ENCODE data around the gene MYPOP.

MYPOP gene

DNA sequence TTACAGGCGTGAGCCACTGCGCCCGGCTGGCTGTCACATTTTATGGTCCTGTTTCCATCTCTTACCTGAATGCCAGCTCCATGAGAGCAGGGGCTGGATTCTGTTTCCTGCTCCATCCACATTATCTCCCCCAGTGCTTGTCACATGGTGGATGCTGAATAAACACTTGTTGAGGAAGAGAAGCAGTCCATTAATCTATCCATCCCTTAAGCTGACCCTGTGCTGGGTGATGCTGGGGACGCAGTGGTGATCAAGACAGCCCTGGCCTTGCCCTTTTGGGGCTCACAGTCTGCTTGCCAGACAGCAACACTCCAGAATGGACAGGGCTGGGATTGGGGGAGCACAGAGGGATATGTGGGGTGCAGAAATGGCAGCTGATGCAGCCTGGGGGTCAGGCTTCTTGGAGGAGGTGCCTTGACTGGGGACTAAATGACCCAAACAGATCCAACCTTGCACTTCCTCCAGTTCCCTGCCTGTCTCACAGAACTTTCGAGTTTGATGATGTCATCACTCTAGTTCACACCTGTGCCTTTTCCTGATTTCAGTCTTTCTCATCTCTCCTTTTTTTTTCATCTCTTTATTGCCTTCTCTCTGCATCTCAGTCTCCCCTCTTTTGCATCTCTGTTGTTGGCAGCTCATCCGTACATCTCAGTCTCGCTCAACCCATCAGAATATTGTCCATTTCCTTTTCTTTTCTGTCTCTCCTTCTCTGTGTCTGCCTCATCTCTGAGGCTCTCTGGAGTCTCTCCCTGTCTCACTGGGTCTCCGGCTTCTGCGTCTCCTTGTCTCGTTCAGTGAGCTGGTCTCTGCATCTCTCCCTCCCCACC, 21.1 kb downstream of the MYPOP start:
- Histone ChIP-seq H3K4me3 (ENCODE audit: low read length) (peak overlapping the region; percentile 54; the same call in 1 of the 2 replicates), H3K9me3 (ENCODE audit: insufficient read depth, low read depth, low read length) (no peaks in the 10 kb centered on the region), H3K4me1 (ENCODE audit: insufficient read depth, low read length) (peaks cover 20% of the 10 kb centered on the region), H3K36me3 (ENCODE audit: insufficient read depth, low read length) (no peaks in the 10 kb centered on the region), H3K9ac (ENCODE audit: low read depth, low read length) (no peak overlapping the region; the same call in 1 of the 2 replicates), H3K27ac (ENCODE audit: low read depth, low read length) (peak overlapping the region; percentile 27; the same call in 1 of the 2 replicates), H3K27me3 (ENCODE audit: insufficient read depth, low read length) (no peaks in the 10 kb centered on the region)
- 73% methylated on average over 10 of the region's 10 CpGs for WGBS

DNA sequence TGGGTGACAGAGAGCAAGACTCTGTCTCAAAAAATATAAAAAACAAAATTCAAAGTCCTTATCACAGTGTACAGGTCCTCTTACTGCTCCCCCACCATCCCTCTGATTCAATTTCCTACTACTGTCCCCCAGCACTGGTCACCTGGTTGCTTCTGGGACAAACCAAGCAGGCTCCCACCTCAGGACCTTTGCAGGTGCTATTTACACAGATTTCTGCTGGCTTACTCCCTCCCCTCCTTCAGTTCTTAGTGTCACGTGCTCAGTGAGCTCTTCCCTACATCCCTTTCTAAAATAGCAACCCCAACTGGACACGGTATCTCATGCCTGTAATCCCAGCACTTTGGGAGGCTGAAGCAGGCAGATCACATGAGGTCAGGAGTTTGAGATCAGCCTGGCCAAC, 22.4 kb downstream of the MYPOP start:
- Histone ChIP-seq H3K27ac (ENCODE audit: low read depth, low read length) (no peak overlapping the region), H3K9ac (ENCODE audit: low read depth, low read length) (no peak overlapping the region), H3K9me3 (ENCODE audit: insufficient read depth, low read depth, low read length) (no peaks in the 10 kb centered on the region), H3K4me1 (ENCODE audit: insufficient read depth, low read length) (peaks cover 23% of the 10 kb centered on the region), H3K4me3 (ENCODE audit: low read length) (no peak overlapping the region), H3K27me3 (ENCODE audit: insufficient read depth, low read length) (no peaks in the 10 kb centered on the region), H3K36me3 (ENCODE audit: insufficient read depth, low read length) (no peaks in the 10 kb centered on the region)
- WGBS = 77% methylated on average over 2 of the region's 2 CpGs

DNA sequence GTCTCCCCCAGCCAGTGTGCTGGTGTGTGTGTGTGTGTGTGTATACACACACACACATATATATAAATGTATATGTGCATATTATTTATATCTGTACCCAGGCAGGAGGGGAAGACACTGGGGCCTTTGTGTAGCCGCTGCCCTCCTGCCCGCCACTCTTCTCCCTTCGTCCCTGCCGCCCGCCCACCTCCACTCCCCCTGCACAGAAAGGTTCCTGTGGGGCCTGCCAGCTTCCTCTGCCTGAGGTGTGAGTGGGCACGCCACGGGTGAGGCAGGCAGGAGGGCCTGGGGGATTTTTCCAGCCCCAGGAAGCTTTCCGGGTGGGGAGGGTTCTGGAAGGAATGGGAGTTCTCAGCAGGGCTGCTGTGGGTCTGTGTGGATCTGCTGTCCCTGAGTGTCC, 23.4 kb downstream of the MYPOP start:
- WGBS = 93% methylated on average over 8 of the region's 8 CpGs
- H3K27ac ChIP-seq (ENCODE audit: low read depth, low read length) = no peak overlapping the region
- no peaks in the 10 kb centered on the region for H3K27me3 ChIP-seq (ENCODE audit: insufficient read depth, low read length)
- peaks cover 21% of the 10 kb centered on the region for H3K4me1 ChIP-seq (ENCODE audit: insufficient read depth, low read length)
- no peak overlapping the region for H3K4me3 ChIP-seq (ENCODE audit: low read length)
- H3K9me3 ChIP-seq (ENCODE audit: insufficient read depth, low read depth, low read length) = no peaks in the 10 kb centered on the region
- H3K36me3 ChIP-seq (ENCODE audit: insufficient read depth, low read length) = no peaks in the 10 kb centered on the region
- H3K9ac ChIP-seq (ENCODE audit: low read depth, low read length) = no peak overlapping the region

DNA sequence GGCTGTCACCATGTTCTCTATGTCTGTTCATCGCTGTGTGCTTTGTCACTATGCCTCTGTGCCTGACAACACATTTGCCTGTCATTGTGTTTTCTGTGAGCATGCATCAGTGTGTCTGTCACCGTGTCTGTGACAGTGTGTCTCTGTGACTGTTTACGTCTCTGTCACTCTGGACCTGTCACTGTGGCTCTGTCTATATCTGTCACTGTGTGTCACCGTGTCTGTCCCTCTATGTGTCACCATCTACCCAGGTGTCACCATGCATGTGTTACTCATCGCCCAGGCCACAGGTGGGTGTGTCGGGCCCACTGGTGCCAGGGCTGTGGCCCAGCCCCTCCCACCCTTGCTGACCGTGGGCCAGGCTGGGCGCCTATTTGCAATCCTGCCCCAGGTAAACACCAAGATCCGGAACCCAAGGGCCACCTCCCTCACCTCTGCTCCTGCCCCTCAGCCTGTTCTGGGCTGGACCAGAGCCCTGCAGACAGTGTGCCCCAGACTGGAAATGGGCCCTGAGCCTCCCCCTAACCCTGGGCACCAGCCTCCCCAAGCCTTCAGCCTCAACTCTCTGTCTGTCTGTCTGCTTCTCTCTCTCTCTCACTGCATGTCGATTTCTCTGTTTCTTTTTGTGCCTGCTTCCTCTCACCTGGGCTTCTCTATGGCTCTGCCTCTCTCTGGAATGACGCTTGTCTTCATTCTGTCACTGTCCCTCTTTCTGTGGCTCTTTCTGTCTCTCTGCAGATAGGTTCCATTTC, 24.2 kb downstream of the MYPOP start:
- H3K9me3 ChIP-seq (ENCODE audit: insufficient read depth, low read depth, low read length) = no peaks in the 10 kb centered on the region
- H3K4me1 ChIP-seq (ENCODE audit: insufficient read depth, low read length) = peaks cover 21% of the 10 kb centered on the region
- H3K4me3 ChIP-seq (ENCODE audit: low read length) = no peak overlapping the region
- no peak overlapping the region for H3K9ac ChIP-seq (ENCODE audit: low read depth, low read length)
- WGBS = 90% methylated on average over 11 of the region's 11 CpGs
- no peaks in the 10 kb centered on the region for H3K27me3 ChIP-seq (ENCODE audit: insufficient read depth, low read length)
- no peak overlapping the region for H3K27ac ChIP-seq (ENCODE audit: low read depth, low read length)
- peaks cover 3% of the 10 kb centered on the region; the same call in 1 of the 2 replicates for H3K36me3 ChIP-seq (ENCODE audit: insufficient read depth, low read length)

DNA sequence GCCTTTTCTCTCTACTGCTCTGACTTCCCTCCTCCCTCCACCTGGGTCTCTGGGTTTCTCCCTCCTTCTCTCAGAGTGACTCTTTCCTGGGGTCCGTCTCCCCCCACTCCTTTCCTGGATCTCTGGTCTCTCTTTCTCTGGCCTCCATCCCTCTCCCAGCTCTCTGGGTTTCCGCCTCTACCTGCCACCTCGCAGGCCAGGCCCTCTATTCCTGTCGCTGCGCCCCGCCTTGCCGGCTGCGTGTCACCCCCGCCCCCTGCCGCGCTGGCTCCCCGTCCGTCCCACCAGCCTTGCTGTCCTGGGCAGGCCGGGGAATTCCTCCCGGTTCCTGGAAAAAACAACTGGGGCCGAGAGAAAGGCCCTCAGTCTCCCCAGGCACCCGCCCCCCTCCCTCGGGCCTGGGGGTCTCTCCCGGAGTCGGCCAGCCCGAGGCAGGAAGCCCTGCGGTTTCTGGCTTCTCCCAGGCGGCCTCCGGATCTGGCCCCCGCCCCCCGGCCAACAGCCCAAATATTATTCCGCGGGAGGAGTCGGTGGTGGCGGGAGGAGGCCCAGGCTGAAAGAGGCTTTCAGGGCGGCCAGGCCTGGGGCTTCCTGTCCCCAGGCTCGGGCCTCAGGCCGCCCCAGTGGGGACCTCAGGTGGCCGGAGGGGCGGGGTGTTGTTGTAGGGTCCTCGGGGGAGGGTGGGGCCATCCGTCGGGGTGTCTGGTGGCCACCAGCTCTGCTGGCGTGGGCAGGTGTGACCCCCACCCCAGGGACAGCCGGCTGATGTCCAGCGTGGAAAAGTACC, 25.8 kb downstream of the MYPOP start:
- Histone ChIP-seq H3K27ac (ENCODE audit: low read depth, low read length) (peak overlapping the region; percentile 76), H3K9me3 (ENCODE audit: insufficient read depth, low read depth, low read length) (no peaks in the 10 kb centered on the region), H3K4me3 (ENCODE audit: low read length) (peak overlapping the region; percentile 50), H3K36me3 (ENCODE audit: insufficient read depth, low read length) (peaks cover 9% of the 10 kb centered on the region; the same call in 1 of the 2 replicates), H3K27me3 (ENCODE audit: insufficient read depth, low read length) (no peaks in the 10 kb centered on the region), H3K9ac (ENCODE audit: low read depth, low read length) (peak overlapping the region; percentile 58), H3K4me1 (ENCODE audit: insufficient read depth, low read length) (peaks cover 12% of the 10 kb centered on the region)
- 12% methylated on average over 40 of the region's 41 CpGs for WGBS

DNA sequence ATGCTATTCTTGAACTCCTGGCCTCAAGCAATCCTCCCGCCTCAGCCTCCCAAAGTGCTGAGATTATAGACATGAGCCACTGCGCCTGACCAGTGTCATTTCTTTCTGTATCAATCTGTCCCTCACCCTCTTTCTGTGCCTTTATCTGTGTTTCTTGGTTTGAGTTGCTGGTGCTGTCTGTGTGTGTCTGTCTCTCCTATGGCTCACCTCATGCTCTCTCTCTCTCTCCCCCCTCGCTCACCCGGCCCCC, 26.3 kb downstream of the MYPOP start:
- Histone ChIP-seq H3K27me3 (ENCODE audit: insufficient read depth, low read length) (no peaks in the 10 kb centered on the region), H3K4me1 (ENCODE audit: insufficient read depth, low read length) (peaks cover 6% of the 10 kb centered on the region; the same call in 1 of the 2 replicates), H3K4me3 (ENCODE audit: low read length) (peak overlapping the region; percentile 50), H3K27ac (ENCODE audit: low read depth, low read length) (no peak overlapping the region; the same call in 1 of the 2 replicates), H3K9ac (ENCODE audit: low read depth, low read length) (peak overlapping the region; percentile 58), H3K9me3 (ENCODE audit: insufficient read depth, low read depth, low read length) (no peaks in the 10 kb centered on the region), H3K36me3 (ENCODE audit: insufficient read depth, low read length) (peaks cover 10% of the 10 kb centered on the region; the same call in 1 of the 2 replicates)
- WGBS = 52% methylated on average over 4 of the region's 4 CpGs

DNA sequence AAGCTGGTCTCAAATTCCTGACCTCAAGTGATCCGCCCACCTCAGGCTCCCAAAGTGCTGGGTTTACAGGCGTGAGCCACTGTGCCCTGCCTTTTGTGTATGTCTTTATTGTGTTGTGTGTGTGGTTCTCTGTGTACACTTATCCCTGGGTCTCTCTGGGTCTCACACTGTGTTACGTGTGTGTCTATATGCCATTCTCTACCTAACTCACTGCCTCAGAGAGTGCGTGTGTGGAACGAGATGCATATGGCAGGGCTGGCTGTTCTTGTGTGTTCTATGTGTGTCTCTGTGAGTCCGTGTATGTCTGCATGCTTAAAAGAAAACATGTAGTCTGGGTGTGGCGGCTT, 27.8 kb downstream of the MYPOP start:
- no peak overlapping the region for H3K4me3 ChIP-seq (ENCODE audit: low read length)
- H3K9me3 ChIP-seq (ENCODE audit: insufficient read depth, low read depth, low read length) = no peaks in the 10 kb centered on the region
- H3K4me1 ChIP-seq (ENCODE audit: insufficient read depth, low read length) = peaks cover 6% of the 10 kb centered on the region; the same call in 1 of the 2 replicates
- no peaks in the 10 kb centered on the region for H3K27me3 ChIP-seq (ENCODE audit: insufficient read depth, low read length)
- peaks cover 10% of the 10 kb centered on the region; the same call in 1 of the 2 replicates for H3K36me3 ChIP-seq (ENCODE audit: insufficient read depth, low read length)
- H3K27ac ChIP-seq (ENCODE audit: low read depth, low read length) = no peak overlapping the region
- H3K9ac ChIP-seq (ENCODE audit: low read depth, low read length) = no peak overlapping the region
- WGBS = 88% methylated on average over 7 of the region's 7 CpGs

DNA sequence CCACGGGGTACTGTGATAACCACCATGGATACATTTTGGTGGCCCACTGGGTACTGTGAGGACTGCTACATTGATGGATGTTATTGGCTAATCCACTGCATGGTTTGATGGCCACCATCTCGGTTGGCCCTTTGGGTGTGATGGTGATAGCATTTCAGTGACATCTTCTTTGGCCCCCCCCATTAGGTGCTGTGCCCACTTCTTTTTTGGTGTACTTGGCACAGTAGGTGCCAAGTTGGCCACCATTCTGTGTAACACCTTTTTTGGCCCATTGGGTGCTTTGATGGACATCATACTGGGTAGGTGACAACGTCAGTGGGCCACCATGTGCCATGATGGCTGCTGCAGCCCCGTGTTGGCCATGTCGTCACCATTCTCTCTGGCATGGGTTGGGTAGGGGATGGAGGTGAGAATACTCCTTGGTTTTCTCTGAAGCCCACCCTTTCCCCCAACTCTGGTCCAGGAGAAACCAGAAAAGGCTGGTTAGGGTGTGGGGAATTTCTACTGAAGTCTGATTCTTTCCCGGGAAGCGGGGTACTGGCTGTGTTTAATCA, 29.1 kb downstream of the MYPOP start:
- H3K27me3 ChIP-seq (ENCODE audit: insufficient read depth, low read length) = no peaks in the 10 kb centered on the region
- no peak overlapping the region for H3K9ac ChIP-seq (ENCODE audit: low read depth, low read length)
- H3K36me3 ChIP-seq (ENCODE audit: insufficient read depth, low read length) = peaks cover 10% of the 10 kb centered on the region; the same call in 1 of the 2 replicates
- peaks cover 6% of the 10 kb centered on the region; the same call in 1 of the 2 replicates for H3K4me1 ChIP-seq (ENCODE audit: insufficient read depth, low read length)
- H3K9me3 ChIP-seq (ENCODE audit: insufficient read depth, low read depth, low read length) = no peaks in the 10 kb centered on the region
- WGBS = 89% methylated on average over 7 of the region's 7 CpGs
- H3K4me3 ChIP-seq (ENCODE audit: low read length) = no peak overlapping the region
- no peak overlapping the region for H3K27ac ChIP-seq (ENCODE audit: low read depth, low read length)

DNA sequence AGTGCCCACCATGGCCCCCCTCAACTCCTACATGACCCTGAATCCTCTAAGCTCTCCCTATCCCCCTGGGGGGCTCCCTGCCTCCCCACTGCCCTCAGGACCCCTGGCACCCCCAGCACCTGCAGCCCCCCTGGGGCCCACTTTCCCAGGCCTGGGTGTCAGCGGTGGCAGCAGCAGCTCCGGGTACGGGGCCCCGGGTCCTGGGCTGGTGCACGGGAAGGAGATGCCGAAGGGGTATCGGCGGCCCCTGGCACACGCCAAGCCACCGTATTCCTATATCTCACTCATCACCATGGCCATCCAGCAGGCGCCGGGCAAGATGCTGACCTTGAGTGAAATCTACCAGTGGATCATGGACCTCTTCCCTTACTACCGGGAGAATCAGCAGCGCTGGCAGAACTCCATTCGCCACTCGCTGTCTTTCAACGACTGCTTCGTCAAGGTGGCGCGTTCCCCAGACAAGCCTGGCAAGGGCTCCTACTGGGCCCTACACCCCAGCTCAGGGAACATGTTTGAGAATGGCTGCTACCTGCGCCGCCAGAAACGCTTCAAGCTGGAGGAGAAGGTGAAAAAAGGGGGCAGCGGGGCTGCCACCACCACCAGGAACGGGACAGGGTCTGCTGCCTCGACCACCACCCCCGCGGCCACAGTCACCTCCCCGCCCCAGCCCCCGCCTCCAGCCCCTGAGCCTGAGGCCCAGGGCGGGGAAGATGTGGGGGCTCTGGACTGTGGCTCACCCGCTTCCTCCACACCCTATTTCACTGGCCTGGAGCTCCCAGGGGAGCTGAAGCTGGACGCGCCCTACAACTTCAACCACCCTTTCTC, 30.1 kb downstream of the MYPOP start:
- Histone ChIP-seq H3K36me3 (ENCODE audit: insufficient read depth, low read length) (peaks cover 10% of the 10 kb centered on the region; the same call in 1 of the 2 replicates), H3K9me3 (ENCODE audit: insufficient read depth, low read depth, low read length) (no peaks in the 10 kb centered on the region), H3K9ac (ENCODE audit: low read depth, low read length) (no peak overlapping the region), H3K27ac (ENCODE audit: low read depth, low read length) (no peak overlapping the region), H3K4me3 (ENCODE audit: low read length) (no peak overlapping the region), H3K27me3 (ENCODE audit: insufficient read depth, low read length) (no peaks in the 10 kb centered on the region), H3K4me1 (ENCODE audit: insufficient read depth, low read length) (peaks cover 6% of the 10 kb centered on the region; the same call in 1 of the 2 replicates)
- 93% methylated on average over 34 of the region's 34 CpGs for WGBS

DNA sequence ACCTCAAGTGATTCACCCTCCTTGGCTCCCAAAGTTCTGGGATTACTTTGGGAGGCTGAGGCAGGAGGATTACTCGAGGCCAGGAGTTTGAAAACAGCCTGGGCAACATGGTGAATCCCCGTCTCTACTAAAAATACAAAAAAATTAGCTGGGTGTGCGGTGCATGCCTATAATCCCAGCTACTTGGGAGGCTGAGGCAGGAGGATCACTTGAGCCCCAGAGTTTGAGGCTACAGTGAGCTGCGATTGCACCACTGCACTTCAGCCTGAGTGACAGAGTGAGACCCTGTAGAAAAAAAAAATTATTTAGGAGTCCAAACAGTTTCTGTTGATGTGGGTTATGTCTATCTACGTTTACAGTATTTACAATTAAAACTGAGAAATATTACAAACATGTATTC, 31.6 kb downstream of the MYPOP start:
- no peaks in the 10 kb centered on the region for H3K9me3 ChIP-seq (ENCODE audit: insufficient read depth, low read depth, low read length)
- H3K4me1 ChIP-seq (ENCODE audit: insufficient read depth, low read length) = peaks cover 6% of the 10 kb centered on the region; the same call in 1 of the 2 replicates
- 90% methylated on average over 4 of the region's 5 CpGs for WGBS
- no peaks in the 10 kb centered on the region for H3K27me3 ChIP-seq (ENCODE audit: insufficient read depth, low read length)
- no peak overlapping the region for H3K4me3 ChIP-seq (ENCODE audit: low read length)
- H3K36me3 ChIP-seq (ENCODE audit: insufficient read depth, low read length) = peaks cover 10% of the 10 kb centered on the region; the same call in 1 of the 2 replicates
- H3K9ac ChIP-seq (ENCODE audit: low read depth, low read length) = no peak overlapping the region
- H3K27ac ChIP-seq (ENCODE audit: low read depth, low read length) = no peak overlapping the region
